ENCODE data around the gene LCN12.
A peak's percentile ranks its signal among the peaks of the same experiment; 100 is the strongest.

The LCN12 gene

GRCh38 chr9:136958898-136959850 is 7.1 kb downstream of the LCN12 start:
- DNase-seq = no peak

GRCh38 chr9:136960212-136960937 is 8.3 kb downstream of the LCN12 start:
- no peak for DNase-seq

- DNase-seq = no peak
These were observed 8.8 kb downstream of the LCN12 start for GRCh38 chr9:136960938-136961275.

- DNase-seq = no peak
These were observed 9.4 kb downstream of the LCN12 start for GRCh38 chr9:136961279-136962065.

GRCh38 chr9:136962163-136962562 is 10.1 kb downstream of the LCN12 start:
- no peak for DNase-seq

GRCh38 chr9:136962701-136963248 is 10.7 kb downstream of the LCN12 start:
- DNase-seq = no peak

- no peak for DNase-seq
These were observed 11.3 kb downstream of the LCN12 start for GRCh38 chr9:136963341-136963740.

- DNase-seq = no peak
These were observed 11.7 kb downstream of the LCN12 start for GRCh38 chr9:136963751-136964150.

- no peak for DNase-seq
These were observed 12.2 kb downstream of the LCN12 start for GRCh38 chr9:136964171-136964689.

GRCh38 chr9:136964833-136965422 is 12.9 kb downstream of the LCN12 start:
- no peak for DNase-seq

- peak; percentile 38 for DNase-seq
These were observed 13.9 kb downstream of the LCN12 start for GRCh38 chr9:136965771-136966484.

GRCh38 chr9:136968333-136969127 is 16.5 kb downstream of the LCN12 start:
- no peak for DNase-seq

- no peak for DNase-seq
These were observed 17.1 kb downstream of the LCN12 start for GRCh38 chr9:136969150-136969549.

- no peak for DNase-seq
These were observed 17.7 kb downstream of the LCN12 start for GRCh38 chr9:136969774-136970173.

GRCh38 chr9:136970361-136970760 is 18.3 kb downstream of the LCN12 start:
- DNase-seq = no peak

GRCh38 chr9:136971746-136972145 is 19.7 kb downstream of the LCN12 start:
- DNase-seq = no peak

- DNase-seq = no peak
These were observed 20.3 kb downstream of the LCN12 start for GRCh38 chr9:136972335-136972734.

- no peak for DNase-seq
These were observed 20.7 kb downstream of the LCN12 start for GRCh38 chr9:136972743-136973142.

- DNase-seq = no peak
These were observed 21.8 kb downstream of the LCN12 start for GRCh38 chr9:136973618-136974617.

All from activated CD4-positive, alpha-beta T cell treated with anti-CD3 and anti-CD28 coated beads, Interleukin-10, Interleukin-2, amounts not matched to agents 100 ng/mL and 50 ng/mL, durations not matched to agents 16 hours and 8 hours (primary cell).